ENCODE measurements around the gene DCDC2. TPM values are rescaled to one million over a fixed set of nuclear protein-coding genes. Genes with fewer than 3 reads are reported as not detected.

The DCDC2 gene
- total RNA-seq, 1 donor from 2014 or later, result not detected

DNA sequence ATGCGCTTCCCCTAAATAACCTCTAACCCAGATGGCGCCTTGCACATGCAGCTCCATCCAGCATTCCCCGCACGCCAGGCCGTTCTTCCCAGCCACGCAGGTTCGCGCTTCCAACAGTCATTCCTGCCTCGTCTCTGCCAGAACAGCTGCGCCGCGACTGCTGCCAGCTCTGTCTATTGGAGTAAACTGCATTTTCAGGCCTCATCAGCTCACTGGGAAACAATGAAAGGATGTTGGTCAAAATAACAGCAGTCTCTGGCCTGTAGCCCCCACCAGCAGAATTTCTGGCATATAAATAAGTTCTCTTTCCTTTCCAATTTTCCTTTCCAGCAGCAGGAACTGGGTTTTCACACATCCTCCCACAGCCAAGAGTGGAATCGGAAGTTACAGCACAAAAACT is 217.3 kb downstream of the DCDC2 start:
- DNase-seq (ENCODE audit: missing footprints) (peak; percentile 79), ATAC-seq (peak; percentile 85)
- intact Hi-C loops (cut with DNase I), result no loop called here

DNA sequence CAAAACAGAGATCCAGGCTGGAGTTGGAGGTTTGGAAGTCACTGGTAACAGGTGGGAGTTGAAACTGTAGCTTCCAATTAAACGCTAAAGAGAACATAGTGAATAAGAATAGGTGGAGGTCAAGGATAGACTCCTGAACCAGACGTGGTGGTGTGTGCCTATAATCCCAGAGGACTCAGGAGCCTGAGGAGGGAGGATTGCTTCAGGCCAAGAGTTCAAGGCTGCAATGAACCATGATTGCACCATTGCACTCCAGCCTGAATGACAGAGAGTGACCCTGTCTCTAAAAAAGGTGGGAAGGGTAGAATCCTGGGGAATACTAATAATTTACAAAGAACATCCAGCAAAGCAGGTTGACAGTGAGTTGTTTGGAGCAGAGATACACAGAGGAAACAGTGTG is 218.2 kb downstream of the DCDC2 start:
- intact Hi-C loops (cut with DNase I), result no loop called here
- no peak for DNase-seq (ENCODE audit: missing footprints)
- ATAC-seq, result no peak

DNA sequence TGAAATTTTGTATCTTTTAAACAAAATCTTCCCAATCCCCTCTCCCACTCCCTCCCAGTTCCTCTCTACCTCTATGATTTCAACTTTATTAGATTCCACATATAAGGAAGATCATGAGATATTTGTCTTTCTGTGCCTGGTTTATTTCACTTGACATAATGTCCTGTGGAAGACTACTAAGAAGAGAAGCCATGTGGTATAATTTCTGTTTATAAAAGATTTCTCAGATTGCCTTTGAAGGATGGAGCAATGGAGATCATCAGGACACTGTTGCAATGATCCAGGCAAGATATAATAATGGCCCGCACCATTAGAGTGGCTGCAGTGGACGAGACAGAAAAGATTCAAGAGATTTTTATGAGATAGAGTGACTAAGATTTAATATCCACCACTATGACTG is 218.8 kb downstream of the DCDC2 start:
- ATAC-seq, result no peak
- DNase-seq (ENCODE audit: missing footprints), result no peak
- intact Hi-C loops (cut with DNase I), result no loop called here

DNA sequence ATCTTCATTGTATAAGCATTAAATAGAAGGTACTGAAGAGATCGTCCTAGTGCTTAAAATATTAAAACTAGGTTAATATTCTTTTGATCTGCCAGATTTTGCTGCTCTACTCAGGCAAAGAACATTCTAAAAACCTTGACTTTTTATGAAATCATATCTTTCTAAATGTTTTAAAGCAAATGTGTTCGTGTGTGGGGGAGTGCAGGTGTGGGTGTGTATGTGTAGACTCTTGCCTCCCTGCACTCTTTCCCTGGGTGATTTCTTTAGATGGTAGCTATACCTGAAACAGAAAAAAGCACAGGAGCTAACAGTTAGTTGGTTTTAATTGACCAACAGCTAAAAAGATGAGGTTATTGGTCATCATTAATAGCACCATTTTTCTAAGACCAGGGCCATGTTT is 226.1 kb downstream of the DCDC2 start:
- intact Hi-C loops (cut with DNase I), result no loop called here
- no peak for DNase-seq (ENCODE audit: missing footprints)
- ATAC-seq, result no peak

DNA sequence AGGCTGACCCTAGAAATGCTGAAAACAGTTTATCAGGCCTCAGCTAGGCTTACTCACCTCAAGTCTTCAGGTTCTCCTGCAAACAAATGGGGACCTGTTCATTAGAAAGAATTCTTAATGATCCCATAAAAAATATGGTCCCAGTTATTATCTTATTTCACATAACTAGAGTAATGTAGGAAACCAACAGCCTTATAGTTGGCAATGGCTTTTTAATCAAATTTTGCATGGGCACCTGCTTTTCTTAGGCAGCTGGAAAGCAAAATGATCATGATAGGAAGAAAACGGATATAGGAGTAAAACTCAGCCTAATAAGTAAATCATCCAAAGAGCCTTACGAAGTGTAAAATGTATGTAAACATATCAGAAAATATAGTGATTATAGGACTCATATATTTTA is 230.5 kb downstream of the DCDC2 start:
- intact Hi-C loops (cut with DNase I), result no loop called here
- no peak for ATAC-seq
- DNase-seq (ENCODE audit: missing footprints), result no peak

DNA sequence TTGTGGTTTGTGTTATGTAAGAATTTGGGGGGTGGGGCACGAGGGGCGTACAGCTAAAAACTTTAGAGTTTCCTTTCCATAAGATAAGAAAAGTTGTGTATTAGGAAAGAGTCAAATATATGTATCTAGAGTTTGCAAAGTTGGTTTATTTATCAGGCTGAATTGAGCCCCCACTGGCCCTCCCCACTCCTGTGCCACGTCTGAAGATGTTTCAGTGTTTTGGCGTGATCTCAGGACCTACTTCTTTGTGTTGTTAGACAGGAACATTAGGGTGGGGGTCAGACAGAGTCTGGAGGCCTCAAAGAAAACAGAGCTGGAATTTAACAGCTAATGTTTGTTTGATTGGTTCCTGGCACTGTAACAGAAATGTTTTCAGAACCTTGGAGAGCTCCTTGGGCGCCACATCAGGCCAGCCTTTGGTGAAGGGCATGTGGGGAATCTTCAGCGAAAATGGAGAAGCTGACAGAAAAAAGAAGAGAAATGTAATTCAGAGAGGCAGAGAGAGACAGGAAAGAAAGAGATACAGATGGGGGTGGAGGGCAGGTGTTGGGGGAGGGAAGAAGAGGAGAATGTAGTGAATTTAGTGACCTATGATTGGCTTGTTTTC is 231.2 kb downstream of the DCDC2 start:
- intact Hi-C loops (cut with DNase I), result no loop called here
- DNase-seq (ENCODE audit: missing footprints) (no peak), ATAC-seq (no peak)

DNA sequence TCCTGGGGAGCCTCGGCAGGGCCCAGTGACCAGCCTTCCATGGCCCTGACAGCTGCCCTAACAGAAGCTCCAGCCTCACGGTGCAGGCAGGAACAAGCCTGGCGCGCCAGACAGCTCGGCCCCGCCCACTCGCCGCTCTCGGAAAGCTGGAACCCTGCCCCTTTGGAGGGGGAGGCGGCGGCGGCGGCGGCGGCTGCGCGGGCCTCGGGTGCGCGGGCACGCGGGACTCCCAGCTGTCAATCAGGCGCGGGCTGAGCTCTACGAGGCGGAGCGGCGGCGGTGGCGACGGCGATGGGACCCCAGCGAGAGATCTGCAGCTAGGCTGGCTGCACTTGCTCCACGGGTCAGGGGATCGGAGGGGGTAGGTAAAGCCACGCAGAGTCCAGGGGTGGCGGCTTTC is 231.9 kb downstream of the DCDC2 start, which contains the start of gene NRSN1:
TSS of gene NRSN1 (plus strand) at position 236 of the 400 bp plus-strand sequence. CDS start 8,113 bp downstream, outside the sequence.
- ATAC-seq (no peak), DNase-seq (ENCODE audit: missing footprints) (peak; percentile 46)
- intact Hi-C loops (cut with DNase I), result no loop called here

DNA sequence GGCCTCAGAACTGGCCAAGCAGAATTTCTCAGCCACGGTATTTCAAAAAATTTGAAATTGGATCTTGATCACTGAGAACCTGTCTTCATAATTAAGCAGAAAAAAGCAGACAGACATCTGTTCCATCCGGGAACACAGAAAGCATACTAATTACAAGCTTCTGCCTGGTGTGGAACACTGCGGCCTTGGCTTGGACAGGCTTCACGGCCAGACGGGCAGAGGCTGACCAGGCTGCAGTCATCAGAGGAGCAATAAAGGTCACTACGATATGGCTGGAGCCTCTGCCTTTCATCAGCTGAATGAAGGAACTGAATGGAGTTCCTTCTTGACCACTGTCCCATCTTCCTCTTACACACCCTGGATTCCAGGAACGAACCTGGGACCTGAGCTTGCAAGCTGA is 235.7 kb downstream of the DCDC2 start:
- ATAC-seq, result no peak
- intact Hi-C loops (cut with DNase I), result no loop called here
- DNase-seq (ENCODE audit: missing footprints), result no peak

Other genes starting within 250 kb of the DCDC2 start
- not detected for gene NRSN1, start 231.8 kb downstream of the DCDC2 start, total RNA-seq
- 43.4 TPM for gene MRS2, start 44.9 kb upstream of the DCDC2 start, total RNA-seq
- 1.1 TPM for gene GPLD1, start 131.5 kb upstream of the DCDC2 start, total RNA-seq
- gene ALDH5A1, start 136.9 kb upstream of the DCDC2 start, total RNA-seq, result 25.1 TPM

All from Right ventricle myocardium inferior (tissue), 1 donor.